GM18507 (cell line): ENCODE data around the gene JAGN1.
"Not testable (repeated sequence)": the region's sequence is repeated elsewhere in the genome, so short reads cannot be mapped to it uniquely, and the experiment has no call there.

Source experiments
- DNase-seq: peaks from one replicate; pipeline ENCODE4 v3.0.0; 2011; ENCODE audit warnings: low read depth; ENCODE audit not compliant: insufficient read length; ENCODE audit errors: extremely low spot score
- FAIRE-seq: peaks from 2 replicates; lab custom pipeline; 2011; peaks lifted over from hg19 to GRCh38; lab: Jason Lieb, UNC

Gene JAGN1

DNA sequence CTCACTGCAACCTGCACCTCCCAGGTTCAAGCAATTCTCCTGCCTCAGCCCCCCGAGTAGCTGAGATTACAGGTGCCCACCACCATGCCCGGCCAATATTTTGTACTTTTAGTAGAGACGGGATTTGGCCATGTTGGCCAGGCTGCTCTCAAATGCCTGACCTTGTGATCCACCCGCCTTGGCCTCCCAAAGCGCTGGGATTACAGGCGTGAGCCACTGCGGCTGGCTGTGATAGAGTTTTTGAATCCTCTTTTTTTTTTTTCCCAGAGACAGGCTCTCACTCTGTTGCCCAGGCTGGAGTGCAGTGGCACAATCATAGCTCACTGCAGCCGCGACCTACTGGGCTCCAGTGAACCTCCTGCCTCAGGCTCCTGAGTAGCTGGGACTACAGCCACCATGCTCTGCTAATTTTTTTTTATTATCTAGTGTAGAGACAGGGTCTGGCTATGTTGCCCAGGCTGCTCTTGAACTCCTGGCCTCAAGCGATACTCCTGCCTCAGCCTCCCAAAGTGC is 25.2 kb upstream of the JAGN1 start:
- not testable (repeated sequence) for FAIRE-seq, DNase-seq

DNA sequence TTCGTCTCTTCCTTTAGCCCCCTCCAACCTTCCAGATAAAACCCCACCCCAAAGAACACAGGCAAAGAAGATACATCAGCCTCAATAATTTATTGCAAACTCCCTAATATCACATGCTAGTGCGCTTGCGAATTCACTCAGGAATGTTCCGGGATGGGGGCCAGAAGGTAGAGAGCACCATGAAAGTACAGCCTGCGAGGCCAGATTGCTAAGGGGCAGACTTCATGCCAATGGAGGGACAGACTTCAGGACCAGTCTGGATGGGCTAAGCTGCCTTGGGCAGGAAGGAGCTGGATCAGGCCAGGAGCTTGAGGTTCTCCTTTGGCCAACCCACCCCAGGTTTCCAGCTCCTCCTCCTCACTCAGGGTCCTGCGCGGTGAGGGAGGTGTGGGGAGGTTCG is 23.8 kb upstream of the JAGN1 start:
- FAIRE-seq (no peak), DNase-seq (no peak)

GRCh38 chr3:9867106-9867505 is 23.3 kb upstream of the JAGN1 start:
- FAIRE-seq, result no peak
- no peak for DNase-seq

DNA sequence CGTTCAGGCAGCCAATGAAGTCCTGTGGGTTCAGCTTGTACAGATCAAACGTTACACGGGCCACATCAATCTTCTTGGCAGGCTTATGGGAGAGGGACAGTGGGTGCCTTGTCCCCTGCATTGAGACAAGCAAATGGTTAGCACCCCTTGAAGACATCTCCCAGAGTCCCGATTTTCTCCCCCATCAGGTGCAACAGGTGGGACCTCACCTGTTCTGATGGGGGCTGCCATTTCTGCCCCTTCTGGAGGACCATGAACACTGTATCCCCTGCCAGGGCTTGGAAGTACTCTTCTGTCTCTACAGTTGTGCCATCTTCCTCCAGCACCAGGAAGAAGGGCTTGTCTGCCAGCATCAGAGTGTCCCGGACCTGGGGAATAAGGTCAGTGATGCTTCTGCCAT is 20.5 kb upstream of the JAGN1 start:
- no peak for FAIRE-seq
- no peak for DNase-seq

GRCh38 chr3:9870978-9871377 is 19.4 kb upstream of the JAGN1 start:
- DNase-seq, result no peak
- no peak for FAIRE-seq

GRCh38 chr3:9872067-9872466 is 18.3 kb upstream of the JAGN1 start:
- FAIRE-seq, DNase-seq: not testable (repeated sequence)

DNA sequence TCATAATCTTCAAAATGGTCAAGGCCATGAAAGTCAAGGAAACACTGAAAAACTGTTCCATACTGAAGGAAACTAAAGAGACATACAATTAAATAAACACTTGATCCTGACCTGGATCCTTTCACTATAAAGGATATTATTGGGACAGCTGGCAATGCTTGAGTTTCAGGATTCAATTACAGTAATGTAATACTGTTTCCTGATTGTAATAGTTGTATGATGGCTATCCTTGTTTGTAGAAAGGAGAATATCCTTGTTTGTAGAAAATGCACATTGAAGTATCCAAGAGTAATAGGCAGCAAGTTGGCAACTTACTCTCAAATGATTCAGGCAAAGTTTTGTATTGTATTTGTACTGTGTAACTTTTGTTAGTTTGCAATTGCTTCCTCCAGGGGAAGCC is 15.0 kb upstream of the JAGN1 start:
- FAIRE-seq, result no peak
- DNase-seq, result no peak

- FAIRE-seq, DNase-seq: not testable (repeated sequence)
Measured at GRCh38 chr3:9876255-9876654, 14.2 kb upstream of the JAGN1 start.

GRCh38 chr3:9876991-9877390 is 13.4 kb upstream of the JAGN1 start:
- FAIRE-seq, result no peak
- DNase-seq, result no peak

DNA sequence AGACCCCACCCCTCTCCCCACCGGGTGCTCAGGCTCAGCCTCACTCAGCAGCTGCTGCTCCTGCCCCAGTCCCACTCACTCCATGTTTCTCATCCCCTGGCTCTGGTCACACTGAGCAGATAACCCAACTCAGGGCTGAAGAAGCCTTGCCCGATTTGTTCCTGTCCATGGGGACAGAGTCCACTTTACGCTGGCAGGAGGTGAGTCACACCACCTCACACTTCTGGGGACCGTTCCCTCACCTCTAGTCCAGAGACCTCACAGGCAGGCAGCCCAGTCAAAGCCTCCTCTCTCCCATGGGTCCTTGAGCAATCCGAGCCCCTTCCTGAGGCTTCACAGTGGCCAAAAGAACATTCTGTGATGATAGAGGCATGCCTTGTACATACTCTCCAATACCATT is 11.7 kb upstream of the JAGN1 start:
- DNase-seq, result no peak
- FAIRE-seq, result no peak

- FAIRE-seq (no peak), DNase-seq (no peak)
Measured at GRCh38 chr3:9879830-9880549, 10.4 kb upstream of the JAGN1 start, which contains the start of gene CIDEC. CIDEC (minus strand) TSS chr3:9880253; CDS start chr3:9878486, 1,767 bp downstream.

- FAIRE-seq (no peak), DNase-seq (no peak)
Measured at GRCh38 chr3:9881441-9881840, 9.0 kb upstream of the JAGN1 start.

GRCh38 chr3:9883706-9884554 is 6.5 kb upstream of the JAGN1 start:
- DNase-seq, result no peak
- no peak for FAIRE-seq

- FAIRE-seq (no peak), DNase-seq (no peak)
Measured at GRCh38 chr3:9884555-9885165, 5.8 kb upstream of the JAGN1 start.

DNA sequence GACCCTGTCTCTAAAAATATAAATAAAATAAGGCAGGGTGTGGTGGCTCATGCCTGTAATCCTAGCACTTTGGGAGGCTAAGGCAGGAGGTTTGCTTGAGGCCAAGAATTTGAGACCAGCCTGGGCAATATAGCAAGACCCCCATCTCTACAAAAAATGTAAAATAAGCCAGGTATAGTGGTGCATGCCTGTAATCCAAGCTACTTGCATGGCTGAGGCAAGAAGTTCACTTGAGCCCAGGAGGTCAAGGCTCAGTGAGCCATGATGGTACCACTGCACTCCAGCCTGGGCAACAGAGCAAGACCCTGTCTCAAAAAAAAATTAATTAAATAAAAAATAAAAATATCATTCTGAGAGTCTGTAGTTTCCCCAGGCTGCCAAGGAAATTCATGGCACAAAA is 4.1 kb upstream of the JAGN1 start:
- FAIRE-seq (no peak), DNase-seq (no peak)

GRCh38 chr3:9887480-9887879 is 2.9 kb upstream of the JAGN1 start:
- no peak for FAIRE-seq
- DNase-seq, result no peak

DNA sequence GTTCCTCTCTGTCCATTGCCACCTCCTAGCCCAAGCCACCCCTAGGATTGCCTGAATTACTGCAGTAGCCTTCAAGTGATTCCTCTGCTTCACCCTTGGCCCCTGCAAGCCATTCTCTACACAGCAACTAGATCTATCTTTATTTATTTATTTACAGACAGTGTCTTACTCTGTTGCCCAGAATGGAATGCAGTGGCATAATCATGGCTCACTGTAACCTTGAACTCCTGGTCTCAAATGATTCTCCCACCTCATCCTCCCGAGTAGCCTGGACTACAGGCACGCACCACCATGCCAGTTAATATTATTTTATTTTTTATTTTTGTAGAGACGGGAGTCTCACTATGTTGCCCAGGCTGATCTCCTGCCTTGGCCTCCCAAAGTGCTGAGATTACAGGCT is 1.9 kb upstream of the JAGN1 start:
- no peak for FAIRE-seq
- no peak for DNase-seq

GRCh38 chr3:9889405-9889804 is 1.0 kb upstream of the JAGN1 start:
- DNase-seq (no peak), FAIRE-seq (no peak)

GRCh38 chr3:9891072-9891622 is 737 bp downstream of the JAGN1 start:
- DNase-seq (no peak), FAIRE-seq (peak; percentile 59)

DNA sequence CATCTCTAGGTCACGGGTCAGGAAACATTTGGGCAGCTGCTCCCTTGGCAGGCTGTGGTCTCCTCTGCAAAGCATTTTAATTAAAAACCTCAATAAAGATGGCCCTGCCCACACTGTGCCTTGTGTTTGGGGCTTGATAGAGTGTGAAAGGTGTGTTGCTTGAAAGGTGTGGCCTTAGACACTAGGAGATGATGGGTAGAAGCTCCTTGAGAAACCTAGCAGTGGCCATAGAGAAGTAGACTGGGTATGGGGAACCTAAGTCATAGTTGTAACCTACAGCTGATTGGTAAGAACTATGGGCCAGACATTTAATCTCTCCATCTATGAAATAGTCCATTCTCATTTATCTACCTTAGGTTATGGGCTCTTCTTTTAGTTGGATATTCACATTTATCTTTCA is 3.3 kb downstream of the JAGN1 start:
- DNase-seq, result no peak
- FAIRE-seq, result no peak
